ENCODE measurements around the gene DDAH1. TPM values are rescaled to one million over a fixed set of nuclear protein-coding genes. Genes with fewer than 3 reads are reported as not detected.

Gene DDAH1
- total RNA-seq, 6 experiments from 2014 or later = 54.9 to 94.9 (median 66.2) TPM

DNA sequence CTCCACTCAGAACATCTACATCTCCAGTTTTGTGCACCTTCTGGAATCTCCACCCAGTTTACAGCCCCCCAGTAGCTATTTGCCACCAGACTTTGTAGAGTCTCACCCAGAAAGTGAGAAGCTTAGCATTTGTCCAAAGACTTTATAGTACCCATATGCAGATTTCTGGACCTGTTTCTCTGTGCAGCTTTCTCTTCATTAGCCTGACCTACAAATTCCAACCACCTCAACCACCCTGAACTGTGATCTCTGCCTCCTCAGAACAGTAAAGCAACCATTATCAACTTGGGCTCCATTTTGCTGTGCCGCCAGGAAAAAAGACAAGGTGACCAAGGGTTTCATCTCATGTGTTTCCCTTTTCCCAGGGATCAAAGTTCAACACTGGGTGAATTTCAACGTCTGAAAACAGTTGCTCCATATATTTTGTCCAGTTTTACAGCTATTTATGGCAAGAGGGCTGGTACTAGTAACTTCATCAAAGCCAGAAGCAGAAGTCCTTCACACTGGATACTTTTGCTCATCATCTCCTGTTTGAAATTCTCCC is 36.5 kb upstream of the DDAH1 start:
- Histone ChIP-seq H3K9me3 (no peaks in the 10 kb centered on the region), H3K27me3 (no peaks in the 10 kb centered on the region), H3K27ac (no peak overlapping the region), H3K36me3 (no peaks in the 10 kb centered on the region), H3K4me1 (peaks cover 0 to 7% (median 0%) of the 10 kb centered on the region in 4 donors), H3K4me3 (no peak overlapping the region)
- DNase-seq (no peak), ATAC-seq (no peak)
- intact Hi-C loops (cut with DNase I) = loop anchor here in 1 of 2 donors (10.0 kb wide), 1 partner anchor 197 kb away; no protein-coding TSS in a partner anchor
- TF ChIP-seq POLR2A (IDR thresholded peaks at IDR 0.05) (no peak), CTCF (IDR thresholded peaks at IDR 0.05) (no peak)
- 61% methylated on average over 2 of the region's 2 CpGs for WGBS (ENCODE audit: insufficient coverage, low coverage, low lambda C conversion rate, missing lambda C conversion rate)

- no peak for TF ChIP-seq POLR2A (IDR thresholded peaks at IDR 0.05)
- no peak for TF ChIP-seq CTCF (IDR thresholded peaks at IDR 0.05)
- Histone ChIP-seq H3K4me1 (peaks cover 0 to under 1% (median 0%) of the 10 kb centered on the region in 4 donors), H3K27ac (no peak overlapping the region), H3K4me3 (no peak overlapping the region), H3K36me3 (no peaks in the 10 kb centered on the region), H3K27me3 (no peaks in the 10 kb centered on the region), H3K9me3 (no peaks in the 10 kb centered on the region)
- WGBS (ENCODE audit: insufficient coverage, low coverage, low lambda C conversion rate, missing lambda C conversion rate) = 81% methylated on average over 2 of the region's 2 CpGs
- intact Hi-C loops (cut with DNase I) = no loop called here
- no peak for DNase-seq
- ATAC-seq = no peak
These were observed 32.1 kb upstream of the DDAH1 start for GRCh38 chr1:85496941-85497582.

DNA sequence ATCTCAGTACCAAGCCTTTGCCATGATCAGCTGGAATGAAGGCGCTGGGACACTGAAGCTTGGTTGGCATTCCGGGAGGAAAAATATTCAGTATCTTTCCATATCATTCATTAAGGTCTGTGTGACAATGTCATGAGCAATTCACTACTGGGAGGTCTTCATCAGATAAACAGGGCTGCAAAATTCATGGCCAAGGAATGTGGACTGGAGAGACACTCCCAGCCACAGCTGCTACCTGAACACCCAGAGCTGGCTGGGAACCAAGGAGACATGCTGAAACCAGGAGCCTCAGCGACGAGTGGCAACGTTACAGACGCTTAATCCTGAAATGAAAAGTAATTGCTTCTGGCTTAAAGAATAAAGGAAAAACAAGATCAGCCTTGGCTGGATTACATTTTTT is 30.6 kb upstream of the DDAH1 start:
- no peaks in the 10 kb centered on the region for H3K9me3 ChIP-seq
- H3K4me1 ChIP-seq = no peaks in the 10 kb centered on the region
- DNase-seq (no peak), ATAC-seq (no peak)
- H3K27me3 ChIP-seq = no peaks in the 10 kb centered on the region
- H3K36me3 ChIP-seq = no peaks in the 10 kb centered on the region
- H3K27ac ChIP-seq = no peak overlapping the region
- no peak for TF ChIP-seq CTCF (IDR thresholded peaks at IDR 0.05)
- no peak for TF ChIP-seq POLR2A (IDR thresholded peaks at IDR 0.05)
- 90% methylated on average over 5 of the region's 6 CpGs for WGBS (ENCODE audit: insufficient coverage, low coverage, low lambda C conversion rate, missing lambda C conversion rate)
- no peak overlapping the region for H3K4me3 ChIP-seq
- intact Hi-C loops (cut with DNase I) = no loop called here

DNA sequence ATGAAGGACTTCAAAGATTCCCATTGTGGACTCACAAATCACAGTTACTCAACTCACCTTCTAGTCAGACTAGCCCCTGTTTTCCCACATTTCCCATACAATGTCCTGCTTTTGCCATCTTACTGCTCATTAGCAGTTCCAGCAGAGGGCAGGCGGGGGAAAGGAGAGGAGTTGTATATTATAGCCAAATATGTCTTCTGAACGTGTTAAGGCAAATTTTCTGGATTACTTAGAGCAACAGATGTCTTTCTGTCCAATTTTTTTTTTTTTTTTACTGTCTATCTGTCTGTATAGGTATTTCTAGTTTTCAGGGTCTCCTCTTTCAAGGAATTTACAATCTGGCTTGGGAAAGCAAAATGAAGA is 29.9 kb upstream of the DDAH1 start:
- WGBS (ENCODE audit: insufficient coverage, low coverage, low lambda C conversion rate, missing lambda C conversion rate) = 78% methylated on average over 2 of the region's 2 CpGs
- Histone ChIP-seq H3K27me3 (no peaks in the 10 kb centered on the region), H3K9me3 (no peaks in the 10 kb centered on the region), H3K36me3 (no peaks in the 10 kb centered on the region), H3K4me1 (no peaks in the 10 kb centered on the region), H3K4me3 (no peak overlapping the region), H3K27ac (no peak overlapping the region)
- ATAC-seq (no peak), DNase-seq (no peak)
- intact Hi-C loops (cut with DNase I) = no loop called here
- TF ChIP-seq CTCF (IDR thresholded peaks at IDR 0.05) = no peak
- no peak for TF ChIP-seq POLR2A (IDR thresholded peaks at IDR 0.05)
